HG02943 (cell line): ENCODE results near the gene BRINP1.

Experiments
- ATAC-seq: cut with Tn5 transposase; IDR thresholded peaks from one replicate; pipeline ENCODE4 v1.9.1; 2021; ENCODE audit warnings: mild to moderate bottlenecking, low read depth, moderate library complexity; ENCODE audit not compliant: unreplicated experiment

BRINP1 gene

DNA sequence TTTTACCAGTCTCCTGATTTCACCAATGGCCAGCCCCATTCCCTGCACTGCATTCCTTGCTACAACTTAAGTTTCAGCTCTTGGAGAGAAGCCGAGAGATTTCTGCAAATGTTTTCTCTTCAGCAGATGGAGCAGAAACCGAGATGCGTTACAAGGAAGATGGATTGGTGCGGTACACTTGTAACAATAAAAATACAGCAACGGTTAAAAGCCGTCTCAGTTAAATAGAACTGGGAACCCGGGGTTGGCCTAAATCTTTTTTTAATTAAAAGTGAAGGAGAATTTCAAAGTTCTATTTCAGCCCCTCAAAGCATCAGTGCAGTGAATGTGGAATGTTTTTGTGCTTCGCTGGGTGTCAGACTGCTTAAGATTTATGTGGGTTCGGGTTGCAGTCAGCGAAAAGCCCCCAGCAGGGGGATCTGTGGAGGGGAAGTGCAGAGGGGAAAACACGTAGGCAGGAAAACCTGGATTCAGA is 19.8 kb downstream of the BRINP1 start:
- ATAC-seq = no peak

GRCh38 chr9:119343059-119343990 is 25.9 kb downstream of the BRINP1 start:
- no peak for ATAC-seq

DNA sequence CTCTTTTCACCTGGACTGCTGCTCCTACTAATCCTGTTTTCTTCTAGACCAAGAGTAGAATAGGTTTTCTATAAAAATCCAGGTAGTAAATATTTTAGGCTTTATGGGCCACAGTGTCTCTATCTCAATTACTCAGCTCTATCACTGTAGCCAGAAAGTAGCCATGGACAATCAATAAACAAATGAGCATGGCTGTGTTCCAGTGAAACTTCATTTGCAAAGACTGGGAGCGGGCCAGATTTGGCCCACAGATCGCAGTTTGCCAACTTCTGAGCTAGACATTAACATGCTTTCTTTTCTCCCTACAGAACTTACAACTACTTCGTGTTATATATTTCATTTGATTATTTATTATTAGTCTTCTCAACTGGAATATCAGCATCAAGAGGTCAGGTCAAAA is 30.2 kb downstream of the BRINP1 start:
- ATAC-seq = no peak

- no peak for ATAC-seq
Observed at GRCh38 chr9:119337573-119337972, 31.7 kb downstream of the BRINP1 start.

GRCh38 chr9:119334745-119335144 is 34.5 kb downstream of the BRINP1 start:
- no peak for ATAC-seq

GRCh38 chr9:119333507-119334229 is 35.6 kb downstream of the BRINP1 start:
- no peak for ATAC-seq

- ATAC-seq = no peak
Observed at GRCh38 chr9:119332522-119332921, 36.7 kb downstream of the BRINP1 start.

GRCh38 chr9:119322184-119322583 is 47.1 kb downstream of the BRINP1 start:
- ATAC-seq = no peak

DNA sequence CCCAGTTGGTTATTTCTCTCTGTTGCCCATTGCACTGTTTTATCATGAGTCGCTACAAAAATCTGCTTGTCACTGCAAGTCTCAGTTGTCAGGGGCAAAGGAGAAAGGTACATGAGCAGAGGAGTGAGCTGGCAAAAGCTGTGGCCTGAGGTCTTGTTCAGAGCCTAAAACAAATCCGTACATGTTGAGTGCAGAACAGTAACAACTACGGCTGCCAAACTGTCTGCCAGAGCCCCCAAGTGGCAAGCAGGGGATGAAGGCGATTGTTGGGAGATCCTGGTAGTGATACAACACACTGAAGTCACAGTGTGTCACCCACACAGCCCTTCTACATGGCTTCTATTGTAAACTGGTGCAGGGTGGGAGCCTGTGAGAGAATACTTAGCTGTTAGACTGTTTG is 50.9 kb downstream of the BRINP1 start:
- ATAC-seq = no peak

DNA sequence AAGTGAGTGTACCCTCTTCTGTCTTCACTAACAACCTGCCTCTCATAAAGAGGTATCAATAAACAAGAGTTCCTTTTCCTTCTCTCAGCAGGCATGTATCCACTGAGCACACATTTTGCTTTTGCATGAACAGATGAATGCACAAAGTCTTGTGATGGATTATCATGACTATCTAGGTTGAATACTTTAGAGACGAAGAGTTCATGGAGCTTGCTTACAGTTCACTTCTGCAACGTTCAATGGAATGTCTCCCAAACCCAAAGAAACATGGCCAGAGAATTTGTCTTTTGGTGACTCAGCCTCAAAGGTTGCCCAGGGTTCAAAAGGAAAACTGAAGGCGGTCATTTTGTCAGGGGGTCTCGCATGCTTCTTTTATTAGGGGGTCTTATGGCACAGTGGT is 55.4 kb downstream of the BRINP1 start:
- ATAC-seq = no peak

- ATAC-seq = no peak
Observed at GRCh38 chr9:119310741-119311140, 58.5 kb downstream of the BRINP1 start.

GRCh38 chr9:119307471-119307870 is 61.8 kb downstream of the BRINP1 start:
- no peak for ATAC-seq

- no peak for ATAC-seq
Observed at GRCh38 chr9:119304555-119304954, 64.7 kb downstream of the BRINP1 start.

- ATAC-seq = no peak
Observed at GRCh38 chr9:119302988-119303698, 66.1 kb downstream of the BRINP1 start.

DNA sequence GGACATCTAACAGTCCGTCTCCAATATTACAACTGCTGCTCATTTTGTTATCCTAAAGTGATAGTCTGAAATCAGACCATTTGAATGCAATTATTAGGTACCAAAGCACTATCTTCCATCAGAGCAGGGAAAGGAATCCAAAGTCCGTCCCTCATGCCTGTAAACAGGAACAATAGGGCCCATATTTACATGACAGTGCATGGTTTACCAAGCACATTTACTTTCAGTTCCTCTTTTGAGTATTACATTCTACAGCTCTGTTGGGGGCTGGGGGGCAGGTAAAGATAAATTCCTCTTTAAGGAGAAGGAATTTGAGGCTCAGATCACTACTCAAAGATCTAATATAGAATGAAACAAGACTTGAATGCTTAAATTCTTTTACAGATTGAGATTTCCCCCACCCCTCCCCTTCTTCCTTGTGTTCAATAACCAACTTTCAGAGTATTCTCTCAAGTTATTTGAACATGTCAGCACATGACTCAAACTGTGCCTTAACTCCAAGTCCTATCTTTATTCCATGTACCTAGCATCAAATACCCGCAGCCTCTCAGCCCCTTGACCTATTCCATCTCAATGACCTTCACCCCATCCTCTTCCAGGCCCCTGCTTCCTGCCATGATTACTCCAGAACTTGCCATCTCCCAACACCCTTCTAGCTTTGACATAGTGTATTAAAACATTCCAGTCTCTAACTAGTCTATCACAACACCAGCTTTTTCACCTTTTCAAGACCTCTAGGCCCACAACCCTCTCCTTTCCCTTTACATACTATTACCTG is 71.0 kb downstream of the BRINP1 start:
- ATAC-seq = peak; percentile 96

DNA sequence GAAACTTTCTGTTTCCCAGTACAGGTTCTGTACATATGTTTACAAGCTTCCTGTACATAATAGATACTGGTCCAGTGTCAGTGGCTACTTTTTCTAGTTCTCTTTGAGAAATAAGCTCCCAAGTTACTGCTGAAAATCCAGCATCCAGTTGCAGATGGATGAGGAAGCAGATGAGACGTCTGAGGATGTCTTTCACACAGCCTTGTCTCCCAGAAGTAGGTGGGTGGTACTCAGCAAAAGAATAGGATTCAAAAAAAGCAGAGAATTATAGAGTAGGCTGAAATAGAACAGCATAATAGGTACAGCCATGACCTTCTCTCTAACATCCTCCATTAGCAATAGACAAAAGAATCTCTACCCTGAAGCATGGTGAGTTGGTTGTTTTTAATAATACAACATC is 77.7 kb downstream of the BRINP1 start:
- ATAC-seq = no peak

DNA sequence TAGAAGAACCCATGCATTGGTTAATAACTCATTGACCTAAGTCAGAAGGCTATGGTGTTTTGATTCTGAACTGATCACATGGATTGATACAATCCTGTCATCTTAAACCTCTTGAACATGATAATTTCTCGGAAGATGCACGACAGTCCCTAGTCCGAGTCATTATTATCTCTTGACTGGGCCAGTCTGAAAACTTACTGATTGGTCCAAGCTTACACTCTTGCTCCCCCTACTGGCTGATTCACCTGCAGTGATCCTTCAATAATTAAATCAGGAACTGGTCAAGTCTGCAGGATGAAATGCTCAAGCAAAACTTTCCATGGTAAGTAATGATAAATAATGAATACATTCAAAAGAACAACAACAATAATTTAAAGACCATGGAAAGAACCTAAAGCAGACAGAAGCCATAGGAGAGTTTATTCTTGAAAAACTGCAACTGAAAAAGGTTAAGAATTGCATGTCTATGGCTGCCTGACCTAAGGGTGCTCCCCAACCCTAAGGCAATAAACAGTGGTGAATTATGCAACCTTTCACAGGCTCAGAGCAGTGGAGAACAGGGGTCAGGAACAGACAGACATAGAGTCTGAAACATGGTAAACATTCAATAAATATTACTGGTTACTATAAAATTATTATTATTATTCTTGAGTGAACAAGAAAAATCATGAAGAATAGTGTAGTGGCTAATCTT is 79.3 kb downstream of the BRINP1 start:
- ATAC-seq = no peak

GRCh38 chr9:119284587-119285337 is 84.5 kb downstream of the BRINP1 start:
- ATAC-seq = no peak

DNA sequence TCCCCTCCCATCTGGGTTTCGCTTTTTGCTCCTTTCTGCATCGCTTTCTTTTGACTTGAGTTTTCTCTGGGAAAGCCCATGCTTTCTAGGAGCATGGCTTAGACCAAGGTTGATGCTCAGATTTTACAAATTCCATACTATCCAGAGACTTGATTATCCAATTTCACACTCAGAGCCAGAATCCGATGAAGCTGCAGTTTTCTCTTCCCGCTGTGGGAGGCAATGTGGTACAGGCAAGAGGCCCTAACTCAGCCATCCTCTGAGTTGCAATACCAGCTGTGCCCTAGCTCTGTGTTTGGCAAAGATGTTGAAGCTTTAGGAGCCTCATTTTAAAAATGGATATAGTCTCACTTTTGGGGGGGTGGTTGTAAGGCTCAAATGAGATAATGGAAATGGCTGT is 85.1 kb downstream of the BRINP1 start:
- no peak for ATAC-seq
